ENCODE results near the gene PRAME.

PRAME gene

GRCh38 chr22:22579869-22580604 lies 21.0 kb upstream of the PRAME start:
- DNase-seq: no peak

GRCh38 chr22:22578702-22579424 lies 19.8 kb upstream of the PRAME start:
- peak; percentile 23 for DNase-seq

GRCh38 chr22:22576989-22577427 lies 17.9 kb upstream of the PRAME start:
- no peak for DNase-seq

- DNase-seq: peak; percentile 62
Observed at GRCh38 chr22:22576244-22576988, 17.4 kb upstream of the PRAME start.

- DNase-seq: no peak
Observed at GRCh38 chr22:22574361-22574760, 15.3 kb upstream of the PRAME start.

- no peak for DNase-seq
Observed at GRCh38 chr22:22573047-22573889, 14.2 kb upstream of the PRAME start.

GRCh38 chr22:22571862-22572261 lies 12.8 kb upstream of the PRAME start:
- no peak for DNase-seq

- no peak for DNase-seq
Observed at GRCh38 chr22:22571429-22571828, 12.4 kb upstream of the PRAME start.

GRCh38 chr22:22569218-22569617 lies 10.2 kb upstream of the PRAME start:
- DNase-seq: no peak

GRCh38 chr22:22565981-22566380 lies 6.9 kb upstream of the PRAME start:
- no peak for DNase-seq

- no peak for DNase-seq
Observed at GRCh38 chr22:22558071-22558971, 744 bp downstream of the PRAME start.

GRCh38 chr22:22556995-22557925 lies 1.8 kb downstream of the PRAME start:
- no peak for DNase-seq

- no peak for DNase-seq
Observed at GRCh38 chr22:22556578-22556977, 2.5 kb downstream of the PRAME start.

- DNase-seq: no peak
Observed at GRCh38 chr22:22555596-22555995, 3.5 kb downstream of the PRAME start.

GRCh38 chr22:22554587-22555284 lies 4.3 kb downstream of the PRAME start:
- no peak for DNase-seq

GRCh38 chr22:22553735-22554586 lies 5.1 kb downstream of the PRAME start:
- DNase-seq: no peak

- no peak for DNase-seq
Observed at GRCh38 chr22:22553141-22553540, 5.9 kb downstream of the PRAME start.

GRCh38 chr22:22552630-22553029 lies 6.4 kb downstream of the PRAME start:
- no peak for DNase-seq

Data from DMS53 (cell line).